H1 (cell line): ENCODE data around the gene SLC9A3. TPM values are rescaled to one million over a fixed set of nuclear protein-coding genes. Genes with fewer than 3 reads are reported as not detected.
A peak's percentile ranks its signal among the peaks of the same experiment; 100 is the strongest.

Experiments
- CTCF ChIA-PET: fragments of 300-600 bp; sonication (Branson Sonifier 250); formaldehyde crosslinking; loops from one replicate; lab custom pipeline; 2021; ENCODE audit not compliant: partially characterized antibody; lab: Charles Lee
- POLR2A ChIA-PET: fragments of 300-600 bp; sonication (Branson Sonifier 250); formaldehyde crosslinking; loops from one replicate; lab custom pipeline; 2021; ENCODE audit warnings: inconsistent platforms; ENCODE audit not compliant: partially characterized antibody; lab: Charles Lee
- DNase-seq, 2 experiments: peaks; one replicate each; pipeline versions ENCODE4 v3.0.0 to v3.0.0-alpha.2; 2010 to 2022; ENCODE audit warnings: low spot score in 2 of 2, low read depth in 1 of 2, mixed read lengths in 1 of 2
- FAIRE-seq: peaks from 2 replicates; lab custom pipeline; 2011; peaks lifted over from hg19 to GRCh38; lab: Jason Lieb, UNC
- H2AFZ ChIP-seq: 2 replicates; pipeline ENCODE4 v1.8.1; 2012; ENCODE audit warnings: low read length, inconsistent platforms
- H2AK5ac ChIP-seq: 2 replicates; pipeline ENCODE4 v1.6.1; 2013; ENCODE audit warnings: low read depth, low read length
- H2BK120ac ChIP-seq: replicated peaks from 2 replicates; pipeline ENCODE3; 2013; ENCODE audit warnings: low read depth, low read length, inconsistent platforms
- H2BK12ac ChIP-seq: 2 replicates; pipeline ENCODE4 v1.6.1; 2013; ENCODE audit warnings: low read depth, low read length
- H2BK15ac ChIP-seq: 2 replicates; pipeline ENCODE4 v1.6.1; 2013; ENCODE audit warnings: low read length
- H2BK20ac ChIP-seq: 2 replicates; pipeline ENCODE4 v1.6.1; 2013; ENCODE audit warnings: low read length
- H2BK5ac ChIP-seq: 2 replicates; pipeline ENCODE4 v1.6.1; 2013; ENCODE audit warnings: low read depth, low read length
- H3K14ac ChIP-seq: 2 replicates; pipeline ENCODE4 v1.6.1; 2013; ENCODE audit warnings: inconsistent platforms; ENCODE audit not compliant: insufficient read length
- H3K18ac ChIP-seq: 2 replicates; pipeline ENCODE4 v1.6.1; 2013; ENCODE audit warnings: low read length; ENCODE audit errors: extremely low read depth
- H3K23ac ChIP-seq: 2 replicates; pipeline ENCODE4 v1.6.1; 2013; ENCODE audit warnings: inconsistent platforms; ENCODE audit not compliant: insufficient read length
- H3K23me2 ChIP-seq: 2 replicates; pipeline ENCODE4 v1.6.1; 2013; ENCODE audit warnings: low read depth, low read length
- H3K27ac ChIP-seq: 2 replicates; pipeline ENCODE4 v1.6.1; 2011; ENCODE audit warnings: low read depth, low read length, inconsistent platforms
- H3K27me3 ChIP-seq, 4 experiments: replicated peaks in 1 of 4; 1 replicate in 1 of 4; 2 replicates in 3 of 4; pipeline versions ENCODE4 v1.6.1 to v1.8.1; 2011 to 2013; ENCODE audit warnings: low read length in 3 of 4, mild to moderate bottlenecking in 3 of 4, inconsistent platforms in 2 of 4, mixed read lengths in 2 of 4, moderate library complexity in 1 of 4; ENCODE audit not compliant: control insufficient read depth in 3 of 4, insufficient read depth in 3 of 4; ENCODE audit errors: extremely low read depth in 1 of 4
- H3K36me3 ChIP-seq, 4 experiments: 2 replicates each; pipeline versions ENCODE4 v1.6.1 to v1.8.1; 2011 to 2013; ENCODE audit warnings: mild to moderate bottlenecking in 4 of 4, low read length in 3 of 4, moderate library complexity in 2 of 4, control low read depth in 1 of 4, inconsistent platforms in 1 of 4; ENCODE audit not compliant: insufficient read depth in 4 of 4, control insufficient read depth in 2 of 4
- H3K4ac ChIP-seq: replicated peaks from 2 replicates; pipeline ENCODE3; 2013; ENCODE audit warnings: low read length, low read depth, mixed read lengths, inconsistent platforms; ENCODE audit not compliant: insufficient read length
- H3K4me1 ChIP-seq, 4 experiments: replicated peaks in 1 of 4; 1 replicate in 1 of 4; 2 replicates in 3 of 4; pipeline versions ENCODE4 v1.6.1 to v1.8.1; 2011 to 2013; ENCODE audit warnings: low read length in 3 of 4, inconsistent platforms in 2 of 4, mixed read lengths in 1 of 4; ENCODE audit not compliant: insufficient read depth in 4 of 4, control insufficient read depth in 3 of 4
- H3K4me2 ChIP-seq, 2 experiments: 2 replicates each; pipeline versions ENCODE4 v1.6.1 to v1.8.1; 2011 to 2013; ENCODE audit warnings: low read depth in 2 of 2, low read length in 2 of 2, control low read depth in 1 of 2, inconsistent platforms in 1 of 2, mild to moderate bottlenecking in 1 of 2; ENCODE audit not compliant: insufficient read depth in 1 of 2
- H3K4me3 ChIP-seq, 4 experiments: fragments of 200-600, 300-600 bp in 1 of 4; sonication (generic), shearing (Covaris generic), sonication (Bioruptor Twin) in 1 of 4; 2 replicates each; pipeline versions ENCODE4 v1.5.1 to v1.8.1; 2011 to 2016; ENCODE audit warnings: low read length in 4 of 4, low read depth in 3 of 4, control low read depth in 2 of 4, inconsistent platforms in 2 of 4, mild to moderate bottlenecking in 2 of 4, mixed read lengths in 1 of 4, moderate library complexity in 1 of 4; ENCODE audit not compliant: insufficient read depth in 2 of 4; ENCODE audit errors: extremely low read depth in 1 of 4
- H3K56ac ChIP-seq: replicated peaks from 2 replicates; pipeline ENCODE3; 2013; ENCODE audit warnings: low read depth, mild to moderate bottlenecking, mixed read lengths, low read length, inconsistent platforms; ENCODE audit not compliant: insufficient read length
- H3K79me1 ChIP-seq: 2 replicates; pipeline ENCODE4 v1.6.1; 2013; ENCODE audit warnings: low read depth, low read length, control low read depth
- H3K79me2 ChIP-seq, 2 experiments: 2 replicates each; pipeline versions ENCODE4 v1.6.1 to v1.8.1; 2012 to 2013; ENCODE audit warnings: low read length in 2 of 2, mild to moderate bottlenecking in 2 of 2, inconsistent platforms in 1 of 2; ENCODE audit not compliant: insufficient read depth in 2 of 2, control insufficient read depth in 1 of 2
- H3K9ac ChIP-seq, 4 experiments: replicated peaks in 1 of 4; 1 replicate in 1 of 4; 2 replicates in 3 of 4; pipeline versions ENCODE4 v1.6.1 to v1.8.1; 2011 to 2013; ENCODE audit warnings: low read depth in 3 of 4, low read length in 3 of 4, control low read depth in 2 of 4, mild to moderate bottlenecking in 2 of 4, moderate library complexity in 2 of 4, inconsistent platforms in 1 of 4; ENCODE audit errors: extremely low read depth in 1 of 4
- H3K9me3 ChIP-seq, 2 experiments: 2 replicates each; pipeline versions ENCODE4 v1.6.1 to v1.8.1; 2012 to 2013; ENCODE audit warnings: mild to moderate bottlenecking in 2 of 2, moderate library complexity in 2 of 2, control low read depth in 1 of 2, inconsistent platforms in 1 of 2, low read depth in 1 of 2, low read length in 1 of 2, mixed read lengths in 1 of 2; ENCODE audit not compliant: insufficient read depth in 2 of 2
- H4K20me1 ChIP-seq, 2 experiments: replicated peaks in 1 of 2; 2 replicates each; pipeline versions ENCODE3 to v1.8.1; 2011 to 2013; ENCODE audit warnings: inconsistent platforms in 2 of 2, low read length in 2 of 2, mild to moderate bottlenecking in 1 of 2; ENCODE audit not compliant: insufficient read depth in 2 of 2, control insufficient read depth in 1 of 2
- H4K5ac ChIP-seq: 2 replicates; pipeline ENCODE4 v1.6.1; 2013; ENCODE audit warnings: low read length, low read depth, mixed read lengths, inconsistent platforms; ENCODE audit not compliant: insufficient read length
- H4K8ac ChIP-seq: 2 replicates; pipeline ENCODE4 v1.8.0; 2013; ENCODE audit warnings: mild to moderate bottlenecking, moderate library complexity, low read length, inconsistent platforms; ENCODE audit not compliant: insufficient read depth; ENCODE audit errors: extremely low read depth
- H4K91ac ChIP-seq: replicated peaks from 2 replicates; pipeline ENCODE3; 2013; ENCODE audit warnings: low read length, mixed read lengths, inconsistent platforms; ENCODE audit not compliant: insufficient read length
- CEBPB ChIP-seq: IDR thresholded peaks from 2 replicates; pipeline ENCODE4 v1.6.1; 2012; ENCODE audit warnings: low read depth, low read length
- EGR1 ChIP-seq: IDR thresholded peaks from 2 replicates; pipeline ENCODE4 v1.6.1; 2011; ENCODE audit warnings: low read depth, low read length, borderline replicate concordance
- EZH2 ChIP-seq: fragments of 200-600 bp; sonication (generic); IDR thresholded peaks from 2 replicates; pipeline ENCODE4 v1.7.1; 2012; ENCODE audit warnings: low read depth, mild to moderate bottlenecking, moderate library complexity, low read length, inconsistent platforms; ENCODE audit not compliant: severe bottlenecking
- HDAC2 ChIP-seq, 2 experiments: fragments of 300-600 bp in 1 of 2; sonication (generic) in 1 of 2; IDR thresholded peaks; 2 replicates each; pipeline ENCODE4 v1.6.1; 2011 to 2012; ENCODE audit warnings: low read depth in 2 of 2, low read length in 2 of 2, mild to moderate bottlenecking in 2 of 2, moderate library complexity in 2 of 2, borderline replicate concordance in 1 of 2, inconsistent platforms in 1 of 2
- NANOG ChIP-seq: IDR thresholded peaks from 2 replicates; pipeline ENCODE4 v1.6.1; 2011; ENCODE audit warnings: low read length, low read depth, mild to moderate bottlenecking, inconsistent platforms; ENCODE audit not compliant: insufficient read depth, poor library complexity, severe bottlenecking
- SIN3A ChIP-seq, 2 experiments: IDR thresholded peaks in 1 of 2; conservative IDR thresholded peaks in 1 of 2; 2 replicates each; pipeline ENCODE4 v1.6.1; 2011 to 2012; ENCODE audit warnings: low read length in 2 of 2, improper control_type of control experiment in 1 of 2, low read depth in 1 of 2, mild to moderate bottlenecking in 1 of 2
- SUZ12 ChIP-seq: fragments of 200-600 bp; sonication (generic); IDR thresholded peaks from 2 replicates; pipeline ENCODE4 v1.6.1; 2012; ENCODE audit warnings: mild to moderate bottlenecking, inconsistent platforms, low read length, moderate library complexity, mixed read lengths
- TBP ChIP-seq: IDR thresholded peaks from 2 replicates; pipeline ENCODE4 v1.6.1; 2011; ENCODE audit warnings: low read depth, low read length, improper control_type of control experiment
- TEAD4 ChIP-seq: IDR thresholded peaks from 2 replicates; pipeline ENCODE4 v1.6.1; 2012; ENCODE audit warnings: low read depth, low read length, inconsistent platforms, mixed read lengths
- WGBS, 2 experiments: shearing (Covaris generic) in 1 of 2; methylation state at CpG; one replicate each; pipeline versions ENCODE4 v1.1.6 to v1.1.7; 2013 to 2015; ENCODE audit warnings: low lambda C conversion rate in 2 of 2, mixed read lengths in 2 of 2, inconsistent platforms in 1 of 2, low coverage in 1 of 2, missing lambda C conversion rate in 1 of 2; ENCODE audit not compliant: insufficient replicate concordance in 2 of 2, insufficient coverage in 1 of 2, insufficient read length in 1 of 2; ENCODE audit errors: extremely low coverage in 1 of 2, missing lambda C conversion rate in 1 of 2; 5-methylcytosine and 5-hydroxymethylcytosine counted together
- polyA plus RNA-seq, 7 experiments: library from polyadenylated mRNA; depleted of rRNA in 3 of 7; stranded (reverse) in 5 of 7; unstranded in 2 of 7; fragments of >200 nt in 5 of 7; fragments of 200-250 nt in 2 of 7; gene quantifications; 1 replicate in 5 of 7; 2 replicates in 1 of 7; 4 replicates in 1 of 7; pipeline versions ENCODE4 v1.2.1 to v1.2.3, GENCODE V29; 2011 to 2013; ENCODE audit warnings: missing spikeins in 2 of 7, mixed read lengths in 2 of 7
- total RNA-seq: library from RNA; stranded (reverse); fragmentation: NEBNext Ultra II Directional; extraction: Animal tissue kit (Norgen Biotek cat#: 25700); gene quantifications from 2 replicates; pipeline ENCODE4 v1.2.1, GENCODE V29; 2021
- TF ChIP-seq, protein P1 (sequence below): IDR thresholded peaks from 2 replicates; pipeline ENCODE4 v1.6.1; 2011; ENCODE audit warnings: low read length, improper control_type of control experiment

Gene SLC9A3
- total and polyA plus RNA-seq, 2 of the 8 experiments (the other 6 are each of a cell fraction or from before 2014, with no cell fraction given) = 0.95 to 1.0 TPM

- H3K4me2 ChIP-seq = peak overlapping the region; percentile 27 to 82; a peak in 1 of 4 replicates
- no peak overlapping the region for H2BK5ac ChIP-seq
- no peak overlapping the region for H3K18ac ChIP-seq
- H3K79me1 ChIP-seq = no peaks in the 10 kb centered on the region
- H4K8ac ChIP-seq = peak overlapping the region; percentile 4; the same call in 1 of the 2 replicates
- FAIRE-seq (no peak), DNase-seq (no peak)
- H3K4ac ChIP-seq = no peak overlapping the region
- H3K79me2 ChIP-seq = no peaks in the 10 kb centered on the region
- peaks cover 0 to 23% (median 10%) of the 10 kb centered on the region in 4 experiments; a peak in 6 of 7 replicates for H3K4me1 ChIP-seq
- H2AK5ac ChIP-seq = no peak overlapping the region
- no peaks in the 10 kb centered on the region for H3K9me3 ChIP-seq
- peaks cover 1% of the 10 kb centered on the region; the same call in 1 of the 2 replicates for H3K23me2 ChIP-seq
- CTCF ChIA-PET = no interaction called here
- no peak overlapping the region for H2AFZ ChIP-seq
- H2BK20ac ChIP-seq = no peak overlapping the region
- no peak overlapping the region for H3K27ac ChIP-seq
- H4K20me1 ChIP-seq = peaks cover 0 to 8% of the 10 kb centered on the region in 2 experiments
- peaks cover 0 to 3% (median 0%) of the 10 kb centered on the region in 4 experiments; a peak in 1 of 8 replicates for H3K36me3 ChIP-seq
- H2BK120ac ChIP-seq = no peak overlapping the region
- peaks cover 52 to 87% (median 79%) of the 10 kb centered on the region in 4 experiments for H3K27me3 ChIP-seq
- H3K9ac ChIP-seq = no peak overlapping the region
- H4K91ac ChIP-seq = no peak overlapping the region
- no peak overlapping the region for H3K14ac ChIP-seq
- H2BK15ac ChIP-seq = no peak overlapping the region
- no peak overlapping the region for H4K5ac ChIP-seq
- 68% methylated on average over 23 of the region's 24 CpGs; no CpG with 5 or more reads in 1 of the 2 experiments for WGBS, 2 experiments
- H3K23ac ChIP-seq = no peak overlapping the region
- no peak overlapping the region for H2BK12ac ChIP-seq
- H3K56ac ChIP-seq = no peak overlapping the region
- POLR2A ChIA-PET = no interaction called here
- no peak overlapping the region; a peak in 1 of 8 replicates for H3K4me3 ChIP-seq
- TF ChIP-seq SUZ12 = peak; percentile 21; the same call in 1 of the 2 replicates
- no peak for TF ChIP-seq NANOG
- no peak for TF ChIP-seq SIN3A (conservative IDR thresholded peaks at IDR 0.05 in 1 of 2, IDR thresholded peaks at IDR 0.05 in 1 of 2; ENCODE audit: low read depth in 1 of 2, low read length in 2 of 2)
- no peak for TF ChIP-seq TBP
- no peak for TF ChIP-seq EGR1
- TF ChIP-seq HDAC2 (IDR thresholded peaks at IDR 0.05; ENCODE audit: borderline replicate concordance in 1 of 2, low read depth in 2 of 2, low read length in 2 of 2) = no peak
- TF ChIP-seq CEBPB = no peak
- peak; percentile 14 for TF ChIP-seq EZH2
- TF ChIP-seq, protein P1, sequence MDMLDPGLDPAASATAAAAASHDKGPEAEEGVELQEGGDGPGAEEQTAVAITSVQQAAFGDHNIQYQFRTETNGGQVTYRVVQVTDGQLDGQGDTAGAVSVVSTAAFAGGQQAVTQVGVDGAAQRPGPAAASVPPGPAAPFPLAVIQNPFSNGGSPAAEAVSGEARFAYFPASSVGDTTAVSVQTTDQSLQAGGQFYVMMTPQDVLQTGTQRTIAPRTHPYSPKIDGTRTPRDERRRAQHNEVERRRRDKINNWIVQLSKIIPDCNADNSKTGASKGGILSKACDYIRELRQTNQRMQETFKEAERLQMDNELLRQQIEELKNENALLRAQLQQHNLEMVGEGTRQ = no peak
- TF ChIP-seq TEAD4 = no peak
These were observed 918 bp upstream of the SLC9A3 start for GRCh38 chr5:524973-525761.
